Measurements from ENCODE around the gene BEST3.
A peak's percentile ranks its signal among the peaks of the same experiment; 100 is the strongest.

DNA sequence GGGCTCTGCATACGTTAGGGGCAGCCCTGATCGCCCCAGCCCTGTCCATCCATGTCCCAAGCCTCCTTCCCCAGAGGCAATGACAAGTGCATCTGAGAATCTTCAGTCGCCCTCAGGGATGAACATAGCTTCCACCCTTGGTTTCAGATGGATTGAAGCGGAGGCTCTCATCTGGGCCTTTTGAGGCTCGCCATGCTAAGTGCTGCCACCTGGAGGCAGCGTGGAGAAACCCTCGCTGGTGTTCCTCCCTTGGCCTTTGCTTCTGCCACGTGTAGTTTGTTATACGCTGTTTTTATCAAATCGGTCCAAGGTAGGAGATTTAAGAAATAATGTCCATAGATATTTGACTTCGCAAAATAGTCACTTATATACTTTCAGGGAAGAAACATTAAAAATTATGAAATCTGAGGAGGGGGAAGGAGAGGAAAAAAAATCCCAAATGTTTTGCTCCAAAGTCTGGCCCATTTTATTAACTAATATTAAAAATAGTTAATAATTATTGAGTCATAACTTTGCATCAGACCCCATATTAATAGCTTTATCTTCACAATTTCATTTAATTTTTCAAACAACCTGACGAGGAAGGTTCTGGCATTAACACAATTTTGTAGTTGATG lies 59.6 kb downstream of the BEST3 start:
- TF ChIP-seq, protein P1, sequence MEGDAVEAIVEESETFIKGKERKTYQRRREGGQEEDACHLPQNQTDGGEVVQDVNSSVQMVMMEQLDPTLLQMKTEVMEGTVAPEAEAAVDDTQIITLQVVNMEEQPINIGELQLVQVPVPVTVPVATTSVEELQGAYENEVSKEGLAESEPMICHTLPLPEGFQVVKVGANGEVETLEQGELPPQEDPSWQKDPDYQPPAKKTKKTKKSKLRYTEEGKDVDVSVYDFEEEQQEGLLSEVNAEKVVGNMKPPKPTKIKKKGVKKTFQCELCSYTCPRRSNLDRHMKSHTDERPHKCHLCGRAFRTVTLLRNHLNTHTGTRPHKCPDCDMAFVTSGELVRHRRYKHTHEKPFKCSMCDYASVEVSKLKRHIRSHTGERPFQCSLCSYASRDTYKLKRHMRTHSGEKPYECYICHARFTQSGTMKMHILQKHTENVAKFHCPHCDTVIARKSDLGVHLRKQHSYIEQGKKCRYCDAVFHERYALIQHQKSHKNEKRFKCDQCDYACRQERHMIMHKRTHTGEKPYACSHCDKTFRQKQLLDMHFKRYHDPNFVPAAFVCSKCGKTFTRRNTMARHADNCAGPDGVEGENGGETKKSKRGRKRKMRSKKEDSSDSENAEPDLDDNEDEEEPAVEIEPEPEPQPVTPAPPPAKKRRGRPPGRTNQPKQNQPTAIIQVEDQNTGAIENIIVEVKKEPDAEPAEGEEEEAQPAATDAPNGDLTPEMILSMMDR (IDR thresholded peaks at IDR 0.05), result peak; percentile 31 to 65 (median 56)
- TF ChIP-seq POLR2A (IDR thresholded peaks at IDR 0.05) (no peak), POLR2AphosphoS5 (IDR thresholded peaks at IDR 0.05) (no peak)
